Measurements from ENCODE around the gene IL17F. TPM values are rescaled to one million over a fixed set of nuclear protein-coding genes. Genes with fewer than 3 reads are reported as not detected.

The IL17F gene
- not detected in 2 replicates for total RNA-seq

GRCh38 chr6:52244400-52244799 lies at the start of gene IL17F:
Gene IL17F, minus strand, starts transcription at chr6:52244500. Its CDS starts 71 bp downstream, at chr6:52244429.

GRCh38 chr6:52284460-52285176 lies 40.3 kb upstream of the IL17F start, which contains the start of gene MCM3:
Gene MCM3, minus strand, starts transcription at chr6:52284742. Its CDS starts 68 bp downstream, at chr6:52284674.

Other genes starting within 250 kb of the IL17F start
- not detected in 2 replicates for gene PKHD1, start 156.9 kb downstream of the IL17F start, total RNA-seq
- not detected in 2 replicates for gene IL17A, start 58.1 kb downstream of the IL17F start, total RNA-seq
- gene MCM3, start 40.2 kb upstream of the IL17F start, total RNA-seq = 45.0 and 84.6 TPM in 2 replicates
- 4.4 and 4.5 TPM in 2 replicates for gene PAQR8, start 117.7 kb upstream of the IL17F start, total RNA-seq
- 40.2 and 40.8 TPM in 2 replicates for gene EFHC1, start 175.8 kb upstream of the IL17F start, total RNA-seq